ENCODE measurements around the gene HIGD2A. TPM values are rescaled to one million over a fixed set of nuclear protein-coding genes. Genes with fewer than 3 reads are reported as not detected.

HIGD2A gene
- 108 TPM for total RNA-seq

GRCh38 chr5:176388444-176389134 is at the start of gene HIGD2A, which contains the start of gene NOP16:
Gene HIGD2A (plus strand): TSS chr5:176388751. CDS start chr5:176388820, 69 bp downstream.
Gene NOP16 (minus strand): TSS chr5:176388598. CDS start chr5:176388539, 59 bp downstream.
- Histone ChIP-seq H3K9ac (ENCODE audit: low read depth in 1 of 3, low read length in 3 of 3) (peak within 1 kb of the TSS; percentile 90 to 97 (median 95)), H3K27ac (ENCODE audit: low read depth, low read length) (peak within 1 kb of the TSS; percentile 98), H3K36me3 (ENCODE audit: control insufficient read depth in 3 of 3, insufficient read depth in 3 of 3, low read length in 3 of 3) (peaks cover 45 to 51% (median 50%) of the 10 kb centered on the region in 3 donors), H3K4me3 (ENCODE audit: low read length in 3 of 3) (peak within 1 kb of the TSS; percentile 90 to 99 (median 92)), H3K4me1 (ENCODE audit: control insufficient read depth in 3 of 3, insufficient read depth in 3 of 3, low read length in 3 of 3) (peaks cover 25 to 45% (median 33%) of the 10 kb centered on the region in 3 donors), H3K27me3 (ENCODE audit: control insufficient read depth in 3 of 3, insufficient read depth in 3 of 3, low read length in 3 of 3) (no peaks in the 10 kb centered on the region), H3K9me3 (ENCODE audit: control insufficient read depth in 3 of 3, low read length in 3 of 3) (no peaks in the 10 kb centered on the region)

- Histone ChIP-seq H3K27ac (ENCODE audit: low read depth, low read length) (no peak overlapping the region), H3K4me1 (ENCODE audit: control insufficient read depth in 3 of 3, insufficient read depth in 3 of 3, low read length in 3 of 3) (no peaks in the 10 kb centered on the region)
Measured at GRCh38 chr5:176339304-176339703, 49.2 kb upstream of the HIGD2A start.

GRCh38 chr5:176341325-176342157 is 47.0 kb upstream of the HIGD2A start:
- H3K36me3 ChIP-seq (ENCODE audit: control insufficient read depth in 3 of 3, insufficient read depth in 3 of 3, low read length in 3 of 3), result peaks cover 17 to 25% (median 23%) of the 10 kb centered on the region in 3 donors
- H3K4me3 ChIP-seq (ENCODE audit: low read length in 3 of 3), result no peak overlapping the region

More at GRCh38 chr5:176339304-176339703, 49.2 kb upstream of the HIGD2A start:
- Histone ChIP-seq H3K27me3 (ENCODE audit: control insufficient read depth in 3 of 3, insufficient read depth in 3 of 3, low read length in 3 of 3) (no peaks in the 10 kb centered on the region), H3K4me3 (ENCODE audit: low read length in 3 of 3) (no peak overlapping the region), H3K36me3 (ENCODE audit: control insufficient read depth in 3 of 3, insufficient read depth in 3 of 3, low read length in 3 of 3) (peaks cover 3 to 6% (median 4%) of the 10 kb centered on the region in 3 donors), H3K9ac (ENCODE audit: low read depth in 1 of 3, low read length in 3 of 3) (no peak overlapping the region), H3K9me3 (ENCODE audit: control insufficient read depth in 3 of 3, low read length in 3 of 3) (no peaks in the 10 kb centered on the region)

GRCh38 chr5:176342158-176342483 is 46.4 kb upstream of the HIGD2A start:
- peaks cover 23 to 31% (median 28%) of the 10 kb centered on the region in 3 donors for H3K36me3 ChIP-seq (ENCODE audit: control insufficient read depth in 3 of 3, insufficient read depth in 3 of 3, low read length in 3 of 3)
- H3K27me3 ChIP-seq (ENCODE audit: control insufficient read depth in 3 of 3, insufficient read depth in 3 of 3, low read length in 3 of 3), result no peaks in the 10 kb centered on the region
- H3K4me3 ChIP-seq (ENCODE audit: low read length in 3 of 3), result no peak overlapping the region
- H3K9me3 ChIP-seq (ENCODE audit: control insufficient read depth in 3 of 3, low read length in 3 of 3), result no peaks in the 10 kb centered on the region
- H3K9ac ChIP-seq (ENCODE audit: low read depth in 1 of 3, low read length in 3 of 3), result no peak overlapping the region
- no peak overlapping the region for H3K27ac ChIP-seq (ENCODE audit: low read depth, low read length)
- no peaks in the 10 kb centered on the region for H3K4me1 ChIP-seq (ENCODE audit: control insufficient read depth in 3 of 3, insufficient read depth in 3 of 3, low read length in 3 of 3)

More at GRCh38 chr5:176341325-176342157, 47.0 kb upstream of the HIGD2A start:
- no peak overlapping the region for H3K27ac ChIP-seq (ENCODE audit: low read depth, low read length)
- H3K4me1 ChIP-seq (ENCODE audit: control insufficient read depth in 3 of 3, insufficient read depth in 3 of 3, low read length in 3 of 3), result no peaks in the 10 kb centered on the region
- no peaks in the 10 kb centered on the region for H3K27me3 ChIP-seq (ENCODE audit: control insufficient read depth in 3 of 3, insufficient read depth in 3 of 3, low read length in 3 of 3)
- no peaks in the 10 kb centered on the region for H3K9me3 ChIP-seq (ENCODE audit: control insufficient read depth in 3 of 3, low read length in 3 of 3)
- no peak overlapping the region for H3K9ac ChIP-seq (ENCODE audit: low read depth in 1 of 3, low read length in 3 of 3)

GRCh38 chr5:176342766-176343458 is 45.6 kb upstream of the HIGD2A start:
- Histone ChIP-seq H3K27ac (ENCODE audit: low read depth, low read length) (no peak overlapping the region), H3K4me3 (ENCODE audit: low read length in 3 of 3) (no peak overlapping the region), H3K27me3 (ENCODE audit: control insufficient read depth in 3 of 3, insufficient read depth in 3 of 3, low read length in 3 of 3) (no peaks in the 10 kb centered on the region), H3K36me3 (ENCODE audit: control insufficient read depth in 3 of 3, insufficient read depth in 3 of 3, low read length in 3 of 3) (peaks cover 24 to 36% (median 33%) of the 10 kb centered on the region in 3 donors), H3K4me1 (ENCODE audit: control insufficient read depth in 3 of 3, insufficient read depth in 3 of 3, low read length in 3 of 3) (no peaks in the 10 kb centered on the region), H3K9me3 (ENCODE audit: control insufficient read depth in 3 of 3, low read length in 3 of 3) (no peaks in the 10 kb centered on the region), H3K9ac (ENCODE audit: low read depth in 1 of 3, low read length in 3 of 3) (no peak overlapping the region)

GRCh38 chr5:176350416-176350815 is 38.1 kb upstream of the HIGD2A start:
- H3K4me3 ChIP-seq (ENCODE audit: low read length in 3 of 3), result no peak overlapping the region
- no peaks in the 10 kb centered on the region for H3K9me3 ChIP-seq (ENCODE audit: control insufficient read depth in 3 of 3, low read length in 3 of 3)
- H3K27ac ChIP-seq (ENCODE audit: low read depth, low read length), result no peak overlapping the region
- H3K4me1 ChIP-seq (ENCODE audit: control insufficient read depth in 3 of 3, insufficient read depth in 3 of 3, low read length in 3 of 3), result peaks cover 5 to 9% (median 9%) of the 10 kb centered on the region in 3 donors
- H3K9ac ChIP-seq (ENCODE audit: low read depth in 1 of 3, low read length in 3 of 3), result no peak overlapping the region
- no peaks in the 10 kb centered on the region for H3K27me3 ChIP-seq (ENCODE audit: control insufficient read depth in 3 of 3, insufficient read depth in 3 of 3, low read length in 3 of 3)
- peaks cover 78 to 93% (median 80%) of the 10 kb centered on the region in 3 donors for H3K36me3 ChIP-seq (ENCODE audit: control insufficient read depth in 3 of 3, insufficient read depth in 3 of 3, low read length in 3 of 3)

GRCh38 chr5:176352116-176352878 is 36.3 kb upstream of the HIGD2A start:
- no peaks in the 10 kb centered on the region for H3K9me3 ChIP-seq (ENCODE audit: control insufficient read depth in 3 of 3, low read length in 3 of 3)
- H3K9ac ChIP-seq (ENCODE audit: low read depth in 1 of 3, low read length in 3 of 3), result no peak overlapping the region
- no peak overlapping the region for H3K27ac ChIP-seq (ENCODE audit: low read depth, low read length)
- no peak overlapping the region for H3K4me3 ChIP-seq (ENCODE audit: low read length in 3 of 3)
- H3K4me1 ChIP-seq (ENCODE audit: control insufficient read depth in 3 of 3, insufficient read depth in 3 of 3, low read length in 3 of 3), result peaks cover 5 to 16% (median 15%) of the 10 kb centered on the region in 3 donors
- no peaks in the 10 kb centered on the region for H3K27me3 ChIP-seq (ENCODE audit: control insufficient read depth in 3 of 3, insufficient read depth in 3 of 3, low read length in 3 of 3)
- H3K36me3 ChIP-seq (ENCODE audit: control insufficient read depth in 3 of 3, insufficient read depth in 3 of 3, low read length in 3 of 3), result peaks cover 69 to 88% (median 80%) of the 10 kb centered on the region in 3 donors

GRCh38 chr5:176353533-176353932 is 35.0 kb upstream of the HIGD2A start:
- Histone ChIP-seq H3K4me3 (ENCODE audit: low read length in 3 of 3) (no peak overlapping the region), H3K27ac (ENCODE audit: low read depth, low read length) (no peak overlapping the region), H3K9ac (ENCODE audit: low read depth in 1 of 3, low read length in 3 of 3) (peak overlapping the region in 2 of 3 donors; percentile 46 to 52), H3K27me3 (ENCODE audit: control insufficient read depth in 3 of 3, insufficient read depth in 3 of 3, low read length in 3 of 3) (no peaks in the 10 kb centered on the region), H3K4me1 (ENCODE audit: control insufficient read depth in 3 of 3, insufficient read depth in 3 of 3, low read length in 3 of 3) (peaks cover 8 to 16% (median 15%) of the 10 kb centered on the region in 3 donors), H3K9me3 (ENCODE audit: control insufficient read depth in 3 of 3, low read length in 3 of 3) (no peaks in the 10 kb centered on the region), H3K36me3 (ENCODE audit: control insufficient read depth in 3 of 3, insufficient read depth in 3 of 3, low read length in 3 of 3) (peaks cover 58 to 85% (median 74%) of the 10 kb centered on the region in 3 donors)
